ENCODE results near the gene ZNF883. TPM values are rescaled to one million over a fixed set of nuclear protein-coding genes. Genes with fewer than 3 reads are reported as not detected.
"Not testable (repeated sequence)": the region's sequence is repeated elsewhere in the genome, so short reads cannot be mapped to it uniquely, and the experiment has no call there.

ZNF883 gene
- total RNA-seq, result 8.6 to 11.5 TPM (median 11.2 TPM) in 3 replicates

DNA sequence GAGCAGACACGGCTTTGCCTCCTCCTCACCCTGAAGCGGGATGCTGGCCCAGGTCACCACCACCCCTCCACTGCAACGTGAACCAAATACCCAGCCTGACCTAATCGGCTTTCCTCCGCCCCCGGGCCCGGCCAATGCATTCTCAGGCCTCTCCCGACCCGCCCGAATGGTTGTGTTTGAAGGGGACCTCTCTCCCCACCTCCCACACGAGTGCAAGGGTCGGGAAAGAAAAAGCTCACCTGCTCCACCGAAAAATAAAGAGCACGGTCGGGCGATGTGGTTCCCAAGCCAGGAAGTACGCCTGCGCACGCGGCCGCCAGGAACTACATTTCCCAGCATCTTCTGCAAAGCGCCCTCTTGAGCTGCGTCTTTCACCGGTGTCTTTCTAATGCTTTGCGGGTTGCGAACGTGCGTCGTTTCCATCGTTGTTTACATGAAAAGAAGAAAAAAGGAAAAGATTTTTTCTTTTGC, at the start of gene ZNF883:
ZNF883 (minus strand) TSS at position 282 of the 471 bp plus-strand sequence.
- Mint-ChIP-seq H3K9me3 (peaks cover 58% of the 10 kb centered on the region), H3K27ac (peak within 1 kb of the TSS; percentile 16), H3K4me3 (peak within 1 kb of the TSS; percentile 85), H3K4me1 (peaks cover 11% of the 10 kb centered on the region), H3K27me3 (ENCODE audit: low read depth) (no peaks in the 10 kb centered on the region), H3K36me3 (peaks cover 27% of the 10 kb centered on the region)
- TF ChIP-seq, protein P1, sequence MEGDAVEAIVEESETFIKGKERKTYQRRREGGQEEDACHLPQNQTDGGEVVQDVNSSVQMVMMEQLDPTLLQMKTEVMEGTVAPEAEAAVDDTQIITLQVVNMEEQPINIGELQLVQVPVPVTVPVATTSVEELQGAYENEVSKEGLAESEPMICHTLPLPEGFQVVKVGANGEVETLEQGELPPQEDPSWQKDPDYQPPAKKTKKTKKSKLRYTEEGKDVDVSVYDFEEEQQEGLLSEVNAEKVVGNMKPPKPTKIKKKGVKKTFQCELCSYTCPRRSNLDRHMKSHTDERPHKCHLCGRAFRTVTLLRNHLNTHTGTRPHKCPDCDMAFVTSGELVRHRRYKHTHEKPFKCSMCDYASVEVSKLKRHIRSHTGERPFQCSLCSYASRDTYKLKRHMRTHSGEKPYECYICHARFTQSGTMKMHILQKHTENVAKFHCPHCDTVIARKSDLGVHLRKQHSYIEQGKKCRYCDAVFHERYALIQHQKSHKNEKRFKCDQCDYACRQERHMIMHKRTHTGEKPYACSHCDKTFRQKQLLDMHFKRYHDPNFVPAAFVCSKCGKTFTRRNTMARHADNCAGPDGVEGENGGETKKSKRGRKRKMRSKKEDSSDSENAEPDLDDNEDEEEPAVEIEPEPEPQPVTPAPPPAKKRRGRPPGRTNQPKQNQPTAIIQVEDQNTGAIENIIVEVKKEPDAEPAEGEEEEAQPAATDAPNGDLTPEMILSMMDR (IDR thresholded peaks at IDR 0.05; ENCODE audit: unreplicated experiment), result no peak
- DNase-seq (ENCODE audit: low spot score in 2 of 2, unreplicated experiment in 2 of 2), result peak in 1 of 2 experiments; percentile 57

DNA sequence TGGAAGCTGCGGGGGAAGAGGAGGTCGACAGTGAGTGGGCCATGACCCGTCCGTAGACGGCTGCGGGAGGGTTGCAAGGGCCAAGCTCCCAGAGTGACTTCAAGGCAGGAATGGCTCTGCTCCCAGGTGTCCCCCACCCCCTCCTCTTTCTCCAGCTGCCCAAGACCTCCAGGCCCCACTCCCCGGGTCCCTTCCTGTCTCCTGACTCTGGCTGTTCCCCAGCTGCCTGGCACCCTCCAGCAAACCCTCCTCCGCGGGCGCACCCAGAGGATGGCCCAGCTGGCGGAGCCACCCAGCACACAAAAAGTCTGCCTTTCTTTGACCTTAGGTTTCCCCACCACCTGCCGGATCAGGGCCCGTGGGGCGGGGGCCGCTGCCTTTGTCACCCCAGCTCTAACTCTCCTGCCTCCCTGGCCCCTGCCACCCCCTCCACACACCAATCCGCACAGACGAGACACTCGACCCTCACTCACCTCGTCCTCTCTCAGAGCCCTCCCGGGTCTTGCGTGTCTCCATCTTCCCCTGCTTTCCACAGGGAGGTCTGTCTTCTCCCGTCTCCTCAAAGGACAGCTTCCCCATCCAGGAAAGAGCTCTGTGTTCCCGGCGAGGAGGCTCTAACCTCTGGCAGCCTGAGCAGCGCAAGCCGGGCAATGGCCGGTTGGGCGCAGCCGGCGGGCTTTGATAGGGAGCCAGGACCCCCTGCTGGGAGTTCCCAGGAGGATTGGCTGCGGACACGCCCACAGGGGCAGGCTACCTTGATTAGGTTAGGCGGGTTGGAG, 49.3 kb upstream of the ZNF883 start:
- H3K4me1 Mint-ChIP-seq, H3K9me3 Mint-ChIP-seq, H3K4me3 Mint-ChIP-seq, H3K36me3 Mint-ChIP-seq, H3K27ac Mint-ChIP-seq: not testable (repeated sequence)
- DNase-seq (ENCODE audit: low spot score in 2 of 2, unreplicated experiment in 2 of 2), result peak; percentile 20 to 40
- peaks cover 12% of the 10 kb centered on the region for H3K27me3 Mint-ChIP-seq (ENCODE audit: low read depth)

- H3K4me3 Mint-ChIP-seq, H3K27ac Mint-ChIP-seq, H3K9me3 Mint-ChIP-seq, H3K4me1 Mint-ChIP-seq, H3K36me3 Mint-ChIP-seq: not testable (repeated sequence)
- peaks cover 12% of the 10 kb centered on the region for H3K27me3 Mint-ChIP-seq (ENCODE audit: low read depth)
- DNase-seq (ENCODE audit: low spot score in 2 of 2, unreplicated experiment in 2 of 2), result peak; percentile 32 to 47
Observed at GRCh38 chr9:113059581-113060284, 47.7 kb upstream of the ZNF883 start.

DNA sequence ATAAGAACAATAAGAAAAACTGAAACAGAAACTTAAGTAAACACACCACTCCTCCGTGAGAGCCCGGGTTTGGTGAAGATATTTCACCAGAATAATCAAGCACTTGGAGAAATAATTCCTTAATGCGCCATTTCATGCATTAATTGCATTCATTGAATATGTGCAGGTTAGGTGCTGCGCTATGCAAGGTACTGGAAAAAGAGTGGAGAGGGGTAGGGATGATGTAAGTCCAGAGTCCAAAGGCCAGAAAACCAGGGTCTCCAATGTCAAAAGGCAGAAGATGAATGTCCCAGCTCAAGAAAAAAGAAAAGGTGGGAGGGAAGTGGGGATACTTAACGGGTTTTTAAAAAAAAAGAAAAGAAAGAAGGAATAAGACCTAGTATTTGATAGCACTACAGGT, 45.2 kb upstream of the ZNF883 start:
- Mint-ChIP-seq H3K4me1 (no peaks in the 10 kb centered on the region), H3K36me3 (no peaks in the 10 kb centered on the region), H3K9me3 (peaks cover 7% of the 10 kb centered on the region), H3K27me3 (ENCODE audit: low read depth) (peaks cover 12% of the 10 kb centered on the region), H3K4me3 (no peak overlapping the region), H3K27ac (no peak overlapping the region)
- TF ChIP-seq, protein P1 (IDR thresholded peaks at IDR 0.05; ENCODE audit: unreplicated experiment), result no peak
- no peak for DNase-seq (ENCODE audit: low spot score in 2 of 2, unreplicated experiment in 2 of 2)

- Mint-ChIP-seq H3K9me3 (peaks cover 7% of the 10 kb centered on the region), H3K4me1 (no peaks in the 10 kb centered on the region), H3K36me3 (no peaks in the 10 kb centered on the region), H3K27me3 (ENCODE audit: low read depth) (peaks cover 12% of the 10 kb centered on the region), H3K4me3 (no peak within 1 kb of the TSS), H3K27ac (no peak within 1 kb of the TSS)
- TF ChIP-seq, protein P1 (IDR thresholded peaks at IDR 0.05; ENCODE audit: unreplicated experiment), result no peak
- peak; percentile 55 to 86 for DNase-seq (ENCODE audit: low spot score in 2 of 2, unreplicated experiment in 2 of 2)
Observed at GRCh38 chr9:113056191-113057106, 44.5 kb upstream of the ZNF883 start, which contains the start of gene ZFP37. TSS of gene ZFP37 (minus strand) at chr9:113056724. CDS start at chr9:113056688, 36 bp downstream.

GRCh38 chr9:113042884-113043657, 31.1 kb upstream of the ZNF883 start:
- Mint-ChIP-seq H3K36me3 (peaks cover 74% of the 10 kb centered on the region), H3K9me3 (peaks cover 81% of the 10 kb centered on the region), H3K27ac (no peak overlapping the region), H3K4me3 (no peak overlapping the region), H3K27me3 (ENCODE audit: low read depth) (no peaks in the 10 kb centered on the region), H3K4me1 (no peaks in the 10 kb centered on the region)
- TF ChIP-seq, protein P1 (IDR thresholded peaks at IDR 0.05; ENCODE audit: unreplicated experiment), result no peak
- no peak for DNase-seq (ENCODE audit: low spot score in 2 of 2, unreplicated experiment in 2 of 2)
